Activated CD8-positive, alpha-beta memory T cell treated with anti-CD3 and anti-CD28 coated beads, Interleukin-2, amount 10 ng/mL, durations not matched to agents 7 days and 5 days (primary cell): ENCODE results near the gene CFAP65. TPM values are rescaled to one million over a fixed set of nuclear protein-coding genes. Genes with fewer than 3 reads are reported as not detected.

ENCODE experiments used
- ATAC-seq: fragments of 150-1000 bp; cut with Tn5 transposase; one replicate; pipeline ENCODE4 v1.10.0; 2021; ENCODE audit warnings: moderate library complexity
- CTCF ChIA-PET: fragments of 350-600 bp; sonication (Branson Sonifier 250); formaldehyde crosslinking; loops from one replicate; lab custom pipeline; 2021; ENCODE audit warnings: antibody characterized with exemption; lab: Charles Lee
- DNase-seq: peaks from one replicate; pipeline ENCODE4 v3.0.0-alpha.2; 2020
- H3K27ac Mint-ChIP-seq: one replicate; pipeline ENCODE4 v1.8.0; 2021; ENCODE audit warnings: mild to moderate bottlenecking, mixed read lengths
- H3K27me3 Mint-ChIP-seq: one replicate; pipeline ENCODE4 v1.8.0; 2021; ENCODE audit warnings: mixed read lengths
- H3K36me3 Mint-ChIP-seq: one replicate; pipeline ENCODE4 v1.8.0; 2021; ENCODE audit warnings: mild to moderate bottlenecking, mixed read lengths
- H3K4me1 Mint-ChIP-seq: one replicate; pipeline ENCODE4 v1.8.0; 2021; ENCODE audit warnings: mixed read lengths
- H3K4me3 Mint-ChIP-seq: one replicate; pipeline ENCODE4 v1.8.0; 2021; ENCODE audit warnings: mild to moderate bottlenecking, moderate library complexity, mixed read lengths
- H3K9me3 Mint-ChIP-seq: one replicate; pipeline ENCODE4 v1.8.0; 2022; ENCODE audit warnings: low read depth, mixed read lengths
- total RNA-seq, 2 experiments: library from RNA; stranded (reverse); gene quantifications; one replicate each; pipeline ENCODE4 v1.2.3, GENCODE V29; 2021

The CFAP65 gene
- total RNA-seq: not detected

DNA sequence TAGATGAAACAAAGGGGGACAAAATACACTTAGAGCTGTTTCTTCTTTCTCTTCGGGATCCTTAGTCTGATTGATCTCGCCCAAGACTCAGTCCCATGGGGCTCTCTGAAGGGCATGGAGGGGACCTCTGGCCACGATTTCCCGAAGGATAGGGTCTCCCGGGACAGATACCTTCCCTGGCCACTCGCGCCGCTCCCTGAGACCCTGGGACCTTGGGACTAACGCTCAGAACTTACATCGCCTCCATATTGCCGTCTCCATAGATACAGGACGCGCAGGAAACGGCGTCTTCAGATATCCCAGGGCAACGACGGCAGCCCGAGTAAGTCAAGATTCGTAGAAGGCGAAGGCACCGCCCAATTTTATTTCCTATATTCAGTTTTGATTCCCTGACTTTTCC lies at the start of gene CFAP65:
TSS of gene CFAP65 (minus strand) at position 265 of the 400 bp plus-strand sequence. CDS start 2,468 bp downstream, outside the sequence.
- DNase-seq (no peak), ATAC-seq (no peak)
- peaks cover 4% of the 10 kb centered on the region for H3K4me1 Mint-ChIP-seq
- no peaks in the 10 kb centered on the region for H3K36me3 Mint-ChIP-seq
- H3K27me3 Mint-ChIP-seq: peaks cover 62% of the 10 kb centered on the region
- no peak within 1 kb of the TSS for H3K27ac Mint-ChIP-seq
- no peaks in the 10 kb centered on the region for H3K9me3 Mint-ChIP-seq
- CTCF ChIA-PET: interaction anchor here (1.2 to 5.7 kb wide), 6 partner anchors 10 to 254 kb away, joined by 3 to 34 read pairs (median 5); no protein-coding TSS in a partner anchor
- H3K4me3 Mint-ChIP-seq: no peak within 1 kb of the TSS

- DNase-seq: no peak
- no peak overlapping the region for H3K27ac Mint-ChIP-seq
- H3K36me3 Mint-ChIP-seq: no peaks in the 10 kb centered on the region
- H3K9me3 Mint-ChIP-seq: no peaks in the 10 kb centered on the region
- peaks cover 7% of the 10 kb centered on the region for H3K4me1 Mint-ChIP-seq
- H3K27me3 Mint-ChIP-seq: no peaks in the 10 kb centered on the region
- no peak overlapping the region for H3K4me3 Mint-ChIP-seq
- CTCF ChIA-PET: interaction anchor here (1.1 to 3.2 kb wide), 2 partner anchors 13 to 29 kb away, joined by 3 to 17 read pairs; no protein-coding TSS in a partner anchor
- ATAC-seq: no peak
Measured at GRCh38 chr2:219090436-219091299, 49.4 kb upstream of the CFAP65 start.

DNA sequence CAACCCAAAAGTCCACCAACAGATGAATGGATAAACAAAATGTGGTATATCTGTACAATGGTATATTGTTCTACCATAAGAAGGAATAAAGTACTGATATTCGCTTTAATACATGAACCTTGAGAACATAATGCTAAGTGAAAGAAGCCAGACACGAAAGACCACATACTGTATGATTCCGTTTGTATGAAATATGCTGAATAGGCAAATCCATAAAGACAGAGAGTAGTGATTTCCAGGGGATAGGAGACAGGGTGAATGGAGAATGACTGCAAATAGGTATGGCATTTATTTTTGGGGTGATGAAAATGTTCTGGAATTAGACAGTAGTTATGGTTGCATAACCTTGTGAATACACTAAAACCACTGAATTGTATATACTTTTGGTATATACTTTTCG lies 48.0 kb upstream of the CFAP65 start:
- ATAC-seq (no peak), DNase-seq (no peak)
- CTCF ChIA-PET: no interaction called here
- H3K27me3 Mint-ChIP-seq: no peaks in the 10 kb centered on the region
- no peak overlapping the region for H3K27ac Mint-ChIP-seq
- peaks cover 16% of the 10 kb centered on the region for H3K4me1 Mint-ChIP-seq
- no peaks in the 10 kb centered on the region for H3K9me3 Mint-ChIP-seq
- H3K36me3 Mint-ChIP-seq: no peaks in the 10 kb centered on the region
- no peak overlapping the region for H3K4me3 Mint-ChIP-seq

DNA sequence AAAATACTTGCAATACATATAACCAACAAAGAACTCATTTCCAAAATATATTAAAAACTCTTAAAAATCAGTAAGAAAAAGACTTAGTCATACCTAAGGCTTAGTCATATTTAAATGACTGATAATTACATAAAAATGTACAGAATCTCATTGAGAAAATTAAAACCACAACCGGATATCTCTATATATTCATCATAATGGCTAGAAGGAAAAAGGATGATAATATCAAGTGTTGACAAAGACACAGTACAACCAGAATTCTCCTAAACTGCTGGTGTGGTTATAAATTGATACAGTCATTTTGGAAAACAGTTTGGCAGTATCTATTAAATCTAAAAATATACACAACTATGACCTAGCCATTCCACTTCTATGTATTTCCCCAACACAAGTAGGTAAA lies 46.5 kb upstream of the CFAP65 start:
- DNase-seq (no peak), ATAC-seq (no peak)
- H3K9me3 Mint-ChIP-seq: no peaks in the 10 kb centered on the region
- H3K27ac Mint-ChIP-seq: no peak overlapping the region
- no peaks in the 10 kb centered on the region for H3K27me3 Mint-ChIP-seq
- H3K36me3 Mint-ChIP-seq: no peaks in the 10 kb centered on the region
- H3K4me1 Mint-ChIP-seq: peaks cover 16% of the 10 kb centered on the region
- CTCF ChIA-PET: interaction anchor here (1.0 to 1.2 kb wide), 3 partner anchors 12 to 58 kb away, joined by 3 to 4 read pairs (median 3); no protein-coding TSS in a partner anchor
- H3K4me3 Mint-ChIP-seq: no peak overlapping the region

- H3K36me3 Mint-ChIP-seq: no peaks in the 10 kb centered on the region
- peaks cover 16% of the 10 kb centered on the region for H3K4me1 Mint-ChIP-seq
- ATAC-seq: no peak
- CTCF ChIA-PET: interaction anchor here (1.0 to 3.5 kb wide), 2 partner anchors 16 to 57 kb away, joined by 4 to 14 read pairs; no protein-coding TSS in a partner anchor
- no peak for DNase-seq
- H3K9me3 Mint-ChIP-seq: no peaks in the 10 kb centered on the region
- H3K4me3 Mint-ChIP-seq: no peak overlapping the region
- no peak overlapping the region for H3K27ac Mint-ChIP-seq
- H3K27me3 Mint-ChIP-seq: no peaks in the 10 kb centered on the region
Measured at GRCh38 chr2:219087361-219087760, 46.0 kb upstream of the CFAP65 start.

GRCh38 chr2:219086196-219086595 lies 44.9 kb upstream of the CFAP65 start:
- Mint-ChIP-seq H3K36me3 (no peaks in the 10 kb centered on the region), H3K4me1 (peaks cover 16% of the 10 kb centered on the region), H3K9me3 (no peaks in the 10 kb centered on the region), H3K4me3 (no peak overlapping the region), H3K27ac (no peak overlapping the region), H3K27me3 (no peaks in the 10 kb centered on the region)
- ATAC-seq: no peak
- CTCF ChIA-PET: interaction anchor here (0.9 to 3.5 kb wide), 2 partner anchors 10 to 17 kb away, joined by 3 to 14 read pairs; no protein-coding TSS in a partner anchor
- DNase-seq: no peak

DNA sequence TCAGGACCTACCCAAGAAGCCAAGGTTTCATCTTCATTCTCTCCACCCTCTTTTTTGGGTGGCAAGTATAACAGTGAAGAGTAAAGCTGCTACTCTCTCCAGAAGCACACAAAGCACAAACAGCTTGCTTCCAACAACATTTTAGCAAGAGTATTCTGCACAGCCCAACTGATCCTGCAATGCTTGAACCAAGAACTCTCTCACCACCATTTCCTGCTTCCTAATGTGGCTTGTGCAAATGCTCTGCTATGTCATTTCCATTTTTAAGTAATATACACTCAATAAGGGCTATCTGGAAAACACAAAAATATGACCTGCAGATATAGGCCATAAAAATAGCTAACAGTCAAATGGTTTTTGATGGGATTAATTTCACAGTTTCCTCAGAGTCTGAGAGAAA lies 43.5 kb upstream of the CFAP65 start:
- Mint-ChIP-seq H3K27me3 (no peaks in the 10 kb centered on the region), H3K4me1 (peaks cover 16% of the 10 kb centered on the region), H3K36me3 (no peaks in the 10 kb centered on the region), H3K9me3 (no peaks in the 10 kb centered on the region), H3K4me3 (no peak overlapping the region), H3K27ac (no peak overlapping the region)
- no peak for DNase-seq
- CTCF ChIA-PET: interaction anchor here (0.8 to 3.5 kb wide), 5 partner anchors 11 to 36 kb away, joined by 3 to 14 read pairs (median 7); no protein-coding TSS in a partner anchor
- ATAC-seq: peak; percentile 49

DNA sequence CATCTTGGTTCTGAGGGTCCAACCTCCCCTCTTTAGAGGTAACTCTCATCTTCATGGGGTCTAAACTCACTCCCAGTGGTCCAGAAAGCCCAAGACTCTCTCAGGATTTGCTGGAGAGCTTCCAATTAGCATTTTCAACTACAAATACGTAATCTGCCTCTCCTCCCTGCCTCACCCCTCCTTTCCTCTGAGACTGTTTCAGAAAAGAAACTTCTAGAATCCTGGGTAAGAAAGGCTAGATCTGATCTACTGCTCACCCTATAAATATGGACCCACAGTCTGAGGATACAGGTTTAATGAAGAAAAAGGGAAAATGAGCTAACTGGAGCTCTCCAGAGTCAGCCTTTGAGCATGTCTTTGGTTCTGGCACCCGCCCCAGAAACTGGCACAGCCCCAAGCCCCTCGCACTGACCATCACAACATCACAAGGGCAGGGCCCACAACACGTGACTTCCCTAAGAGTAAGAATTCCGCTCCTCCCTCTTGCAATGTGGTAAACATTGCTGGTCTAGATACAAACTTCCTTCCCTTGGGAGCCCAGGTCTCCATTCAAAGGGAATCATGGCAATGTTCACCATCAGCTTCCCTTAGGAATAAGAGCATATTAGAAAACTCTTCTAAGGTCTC lies 41.1 kb upstream of the CFAP65 start:
- H3K27ac Mint-ChIP-seq: no peak overlapping the region
- H3K4me1 Mint-ChIP-seq: peaks cover 14% of the 10 kb centered on the region
- no peak overlapping the region for H3K4me3 Mint-ChIP-seq
- no peaks in the 10 kb centered on the region for H3K27me3 Mint-ChIP-seq
- CTCF ChIA-PET: interaction anchor here (0.8 to 1.5 kb wide), 3 partner anchors 9 to 72 kb away, joined by 3 to 5 read pairs (median 4); no protein-coding TSS in a partner anchor
- no peak for ATAC-seq
- no peaks in the 10 kb centered on the region for H3K36me3 Mint-ChIP-seq
- no peaks in the 10 kb centered on the region for H3K9me3 Mint-ChIP-seq
- DNase-seq: no peak

DNA sequence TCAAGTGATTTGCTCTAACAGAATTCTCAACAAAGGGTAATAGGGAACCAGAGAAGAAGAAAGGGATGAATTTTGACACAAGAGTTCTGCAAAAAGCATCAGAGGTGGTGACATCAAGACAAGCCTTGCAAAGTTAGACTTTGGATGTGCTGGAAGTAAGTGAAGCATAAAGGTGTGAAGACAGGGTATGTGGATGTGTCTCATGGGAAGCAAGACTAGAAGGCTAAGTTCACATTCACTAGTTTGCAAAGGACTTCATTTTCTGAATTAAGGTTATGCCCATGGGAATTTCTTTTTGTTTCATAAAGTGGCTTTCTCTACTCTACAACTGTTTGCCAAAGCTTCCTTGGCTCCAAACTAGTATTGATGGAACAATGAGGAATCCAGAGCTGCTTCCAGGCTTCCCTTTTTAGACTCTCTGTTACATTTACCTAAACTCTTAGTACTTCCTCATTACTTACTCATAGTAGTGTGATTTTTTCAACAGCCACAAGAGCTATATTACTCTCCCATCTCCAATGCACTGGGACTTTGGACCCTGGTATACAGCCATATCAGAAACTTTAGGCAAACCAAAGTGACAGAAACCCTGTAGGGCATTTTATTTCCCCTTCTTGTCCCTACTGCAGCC lies 40.5 kb upstream of the CFAP65 start:
- peaks cover 13% of the 10 kb centered on the region for H3K4me1 Mint-ChIP-seq
- H3K27me3 Mint-ChIP-seq: no peaks in the 10 kb centered on the region
- H3K36me3 Mint-ChIP-seq: peaks cover 3% of the 10 kb centered on the region
- no peak overlapping the region for H3K4me3 Mint-ChIP-seq
- no peak for DNase-seq
- H3K9me3 Mint-ChIP-seq: no peaks in the 10 kb centered on the region
- no peak overlapping the region for H3K27ac Mint-ChIP-seq
- CTCF ChIA-PET: interaction anchor here (1.0 to 1.4 kb wide), 3 partner anchors 12 to 35 kb away, joined by 4 read pairs; no protein-coding TSS in a partner anchor
- ATAC-seq: no peak

DNA sequence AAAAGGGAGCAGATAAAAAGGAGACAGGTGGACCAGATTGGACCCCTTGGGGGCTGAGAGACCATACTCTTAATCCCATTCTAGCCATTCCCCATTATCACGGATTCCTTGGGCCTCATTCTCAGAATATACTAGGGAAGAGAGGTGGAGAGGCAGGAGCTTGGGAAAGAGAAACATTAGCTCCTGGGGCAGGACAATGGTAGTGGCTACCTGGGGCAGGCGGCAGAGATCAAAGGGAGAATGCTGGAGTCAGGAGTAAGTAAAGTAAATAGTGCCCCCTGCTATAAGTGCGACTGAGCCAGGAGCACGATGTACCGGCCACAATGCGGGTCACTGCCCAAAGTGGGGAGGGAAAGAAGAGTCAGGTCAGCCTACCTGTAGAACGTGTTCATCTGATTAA lies 39.8 kb upstream of the CFAP65 start:
- no peak overlapping the region for H3K27ac Mint-ChIP-seq
- H3K4me1 Mint-ChIP-seq: peaks cover 13% of the 10 kb centered on the region
- ATAC-seq (no peak), DNase-seq (no peak)
- no peak overlapping the region for H3K4me3 Mint-ChIP-seq
- no peaks in the 10 kb centered on the region for H3K9me3 Mint-ChIP-seq
- H3K36me3 Mint-ChIP-seq: peaks cover 3% of the 10 kb centered on the region
- CTCF ChIA-PET: interaction anchor here (0.7 to 1.4 kb wide), 6 partner anchors 20 to 101 kb away, joined by 3 to 4 read pairs (median 4); no protein-coding TSS in a partner anchor
- no peaks in the 10 kb centered on the region for H3K27me3 Mint-ChIP-seq

- no peak for DNase-seq
- no peak overlapping the region for H3K27ac Mint-ChIP-seq
- no peaks in the 10 kb centered on the region for H3K27me3 Mint-ChIP-seq
Measured at GRCh38 chr2:219079417-219079816, 38.1 kb upstream of the CFAP65 start.

DNA sequence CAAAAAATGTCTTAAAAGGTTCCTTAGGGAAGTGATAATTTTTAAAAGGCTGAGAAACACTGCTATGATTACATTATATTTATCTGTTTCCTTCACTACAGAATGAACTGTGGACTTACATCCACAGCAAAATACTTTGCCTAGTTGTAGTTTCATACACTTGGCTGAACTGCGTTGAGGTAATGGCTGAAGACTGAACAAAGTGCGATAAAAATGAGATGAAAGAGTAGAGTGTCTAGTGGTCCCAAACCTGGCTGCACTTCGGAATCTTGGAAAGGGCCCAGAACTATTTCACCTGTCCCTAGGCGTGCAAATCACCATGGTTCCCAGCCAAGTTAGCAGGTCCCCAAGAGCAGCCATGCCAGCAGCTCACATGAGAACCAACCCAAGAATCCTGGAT lies 37.6 kb upstream of the CFAP65 start:
- H3K4me3 Mint-ChIP-seq: no peak overlapping the region
- DNase-seq: no peak
- no peaks in the 10 kb centered on the region for H3K9me3 Mint-ChIP-seq
- peaks cover 6% of the 10 kb centered on the region for H3K36me3 Mint-ChIP-seq
- no peaks in the 10 kb centered on the region for H3K27me3 Mint-ChIP-seq
- no peak for ATAC-seq
- H3K27ac Mint-ChIP-seq: no peak overlapping the region
- no peaks in the 10 kb centered on the region for H3K4me1 Mint-ChIP-seq
- CTCF ChIA-PET: interaction anchor here (1.3 kb wide), 1 partner anchor 81 kb away, joined by 4 read pairs; no protein-coding TSS in a partner anchor

More at GRCh38 chr2:219079417-219079816, 38.1 kb upstream of the CFAP65 start:
- Mint-ChIP-seq H3K36me3 (peaks cover 6% of the 10 kb centered on the region), H3K4me3 (no peak overlapping the region), H3K4me1 (no peaks in the 10 kb centered on the region), H3K9me3 (no peaks in the 10 kb centered on the region)
- CTCF ChIA-PET: interaction anchor here (0.7 to 1.3 kb wide), 2 partner anchors 56 to 80 kb away, joined by 3 to 4 read pairs; no protein-coding TSS in a partner anchor
- no peak for ATAC-seq

- Mint-ChIP-seq H3K4me1 (no peaks in the 10 kb centered on the region), H3K27ac (no peak overlapping the region), H3K27me3 (no peaks in the 10 kb centered on the region), H3K9me3 (no peaks in the 10 kb centered on the region), H3K4me3 (no peak overlapping the region), H3K36me3 (peaks cover 6% of the 10 kb centered on the region)
- DNase-seq: no peak
- ATAC-seq: no peak
- CTCF ChIA-PET: no interaction called here
Measured at GRCh38 chr2:219078126-219078525, 36.8 kb upstream of the CFAP65 start.
